HG03521 (cell line): ENCODE results near the gene PAX8.
A peak's percentile ranks its signal among the peaks of the same experiment; 100 is the strongest.

Experiments
- ATAC-seq: cut with Tn5 transposase; IDR thresholded peaks from one replicate; pipeline ENCODE4 v1.9.1; 2021; ENCODE audit warnings: mild to moderate bottlenecking, moderate library complexity; ENCODE audit not compliant: unreplicated experiment

PAX8 gene

GRCh38 chr2:113209011-113209645, 69.6 kb downstream of the PAX8 start:
- no peak for ATAC-seq

- ATAC-seq, result no peak
These were observed 70.3 kb downstream of the PAX8 start for GRCh38 chr2:113208396-113208795.

GRCh38 chr2:113207021-113207420, 71.7 kb downstream of the PAX8 start:
- no peak for ATAC-seq

- no peak for ATAC-seq
These were observed 72.5 kb downstream of the PAX8 start for GRCh38 chr2:113206251-113206650.

GRCh38 chr2:113203901-113204519, 74.7 kb downstream of the PAX8 start:
- ATAC-seq, result peak; percentile 65

- ATAC-seq, result no peak
These were observed 75.5 kb downstream of the PAX8 start for GRCh38 chr2:113203217-113203530.

- no peak for ATAC-seq
These were observed 76.2 kb downstream of the PAX8 start for GRCh38 chr2:113202305-113203216.

- no peak for ATAC-seq
These were observed 77.0 kb downstream of the PAX8 start for GRCh38 chr2:113201496-113202304.

GRCh38 chr2:113200736-113201490, 77.8 kb downstream of the PAX8 start:
- no peak for ATAC-seq

- no peak for ATAC-seq
These were observed 78.5 kb downstream of the PAX8 start for GRCh38 chr2:113200236-113200635.

- peak; percentile 72 for ATAC-seq
These were observed 79.7 kb downstream of the PAX8 start for GRCh38 chr2:113198790-113199612.

GRCh38 chr2:113198048-113198789, 80.5 kb downstream of the PAX8 start:
- no peak for ATAC-seq

- no peak for ATAC-seq
These were observed 81.2 kb downstream of the PAX8 start for GRCh38 chr2:113197347-113198047.

GRCh38 chr2:113196839-113197238, 81.9 kb downstream of the PAX8 start:
- no peak for ATAC-seq

- ATAC-seq, result no peak
These were observed 82.7 kb downstream of the PAX8 start for GRCh38 chr2:113195923-113196501.

GRCh38 chr2:113192459-113193100, 86.1 kb downstream of the PAX8 start:
- no peak for ATAC-seq

GRCh38 chr2:113190871-113191270, 87.8 kb downstream of the PAX8 start:
- ATAC-seq, result no peak
